GM18517 (cell line): ENCODE data around the gene CACNA1C.

Experiments used
- ATAC-seq: cut with Tn5 transposase; IDR thresholded peaks from one replicate; pipeline ENCODE4 v1.9.1; 2021; ENCODE audit warnings: mild to moderate bottlenecking, moderate library complexity; ENCODE audit not compliant: unreplicated experiment

CACNA1C gene

GRCh38 chr12:2290091-2290490 is 237.3 kb downstream of the CACNA1C start:
- ATAC-seq = no peak

- ATAC-seq = no peak
Observed at GRCh38 chr12:2290516-2291065, 237.8 kb downstream of the CACNA1C start.

- ATAC-seq = no peak
Observed at GRCh38 chr12:2291182-2291832, 238.5 kb downstream of the CACNA1C start.

DNA sequence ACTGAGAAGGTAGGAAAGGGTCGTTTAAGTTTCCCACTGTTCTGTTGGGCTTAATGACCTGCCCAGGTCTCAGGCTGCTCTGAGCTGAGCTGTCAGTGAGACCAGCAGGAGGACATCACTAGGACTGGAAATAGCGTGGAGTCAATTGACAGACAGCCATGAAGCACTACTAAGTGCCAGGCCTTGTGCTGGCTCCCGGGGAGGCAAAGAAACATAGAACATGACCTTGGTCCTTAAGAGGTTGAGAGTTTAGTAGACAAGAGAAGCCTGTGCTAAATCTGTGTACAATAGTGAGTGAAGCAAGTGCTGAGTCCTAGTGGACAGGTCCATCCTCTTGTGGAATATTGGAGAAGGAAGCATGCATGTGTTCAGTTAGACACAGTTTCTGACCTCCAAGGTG is 239.2 kb downstream of the CACNA1C start:
- no peak for ATAC-seq

DNA sequence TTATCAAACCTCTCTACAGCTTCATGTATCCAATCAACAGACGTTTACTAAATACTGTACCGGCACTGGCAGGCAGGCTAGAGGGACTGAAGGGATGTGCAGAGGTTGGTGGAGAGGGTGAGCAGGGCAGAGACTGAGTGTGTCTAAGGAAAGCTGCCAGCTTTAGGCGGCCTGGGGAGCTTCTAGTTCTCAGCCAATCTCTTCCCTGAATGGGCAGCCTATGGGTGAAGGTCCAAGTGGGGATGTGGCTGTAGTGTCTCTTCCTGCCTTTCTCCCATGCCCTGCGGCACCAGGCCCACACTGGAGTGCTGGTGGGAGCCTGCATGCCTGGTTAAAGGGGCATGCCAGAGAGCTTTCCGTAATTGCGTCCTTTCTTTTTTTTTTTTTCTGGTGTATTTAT is 239.8 kb downstream of the CACNA1C start:
- no peak for ATAC-seq

GRCh38 chr12:2294651-2295475 is 242.1 kb downstream of the CACNA1C start:
- ATAC-seq = no peak

GRCh38 chr12:2295941-2296461 is 243.2 kb downstream of the CACNA1C start:
- ATAC-seq = no peak

DNA sequence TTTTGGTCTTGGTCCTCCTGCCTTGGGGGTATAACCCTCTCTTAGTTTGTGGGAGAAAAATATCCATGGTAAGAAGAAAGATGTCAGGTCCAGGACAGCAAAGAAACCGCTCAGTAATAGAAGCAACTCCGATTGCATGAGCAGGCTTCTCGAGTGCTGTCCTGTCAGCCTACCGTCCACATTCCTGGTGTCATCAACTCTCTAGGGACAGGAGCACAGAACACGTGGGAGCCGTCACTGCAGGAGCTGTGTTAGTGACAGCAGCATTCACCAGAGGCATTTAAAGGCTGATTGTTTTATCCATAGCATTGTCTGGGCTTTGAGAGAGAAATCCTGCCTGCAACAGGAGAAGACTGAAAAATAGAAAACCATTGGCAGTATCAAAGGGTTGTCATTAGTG is 244.2 kb downstream of the CACNA1C start:
- no peak for ATAC-seq

DNA sequence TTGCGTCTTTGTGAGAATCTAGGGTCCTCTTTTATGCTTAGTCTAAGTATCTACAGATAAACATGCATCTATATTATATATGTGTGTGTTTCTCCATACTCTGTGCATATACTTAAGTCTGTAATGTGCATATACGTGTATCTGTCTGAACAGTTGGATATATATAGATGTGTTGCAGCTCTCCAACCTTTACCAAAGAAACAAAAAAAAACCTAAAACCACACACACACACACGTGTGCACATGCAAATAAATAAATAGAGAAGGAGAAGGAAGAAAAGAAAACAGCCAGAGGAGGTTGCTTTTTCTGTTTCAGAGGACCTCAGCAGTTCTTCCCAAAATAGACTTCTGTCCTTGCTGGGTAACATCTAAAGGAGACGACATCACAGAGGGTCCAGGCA is 244.9 kb downstream of the CACNA1C start:
- ATAC-seq = no peak

DNA sequence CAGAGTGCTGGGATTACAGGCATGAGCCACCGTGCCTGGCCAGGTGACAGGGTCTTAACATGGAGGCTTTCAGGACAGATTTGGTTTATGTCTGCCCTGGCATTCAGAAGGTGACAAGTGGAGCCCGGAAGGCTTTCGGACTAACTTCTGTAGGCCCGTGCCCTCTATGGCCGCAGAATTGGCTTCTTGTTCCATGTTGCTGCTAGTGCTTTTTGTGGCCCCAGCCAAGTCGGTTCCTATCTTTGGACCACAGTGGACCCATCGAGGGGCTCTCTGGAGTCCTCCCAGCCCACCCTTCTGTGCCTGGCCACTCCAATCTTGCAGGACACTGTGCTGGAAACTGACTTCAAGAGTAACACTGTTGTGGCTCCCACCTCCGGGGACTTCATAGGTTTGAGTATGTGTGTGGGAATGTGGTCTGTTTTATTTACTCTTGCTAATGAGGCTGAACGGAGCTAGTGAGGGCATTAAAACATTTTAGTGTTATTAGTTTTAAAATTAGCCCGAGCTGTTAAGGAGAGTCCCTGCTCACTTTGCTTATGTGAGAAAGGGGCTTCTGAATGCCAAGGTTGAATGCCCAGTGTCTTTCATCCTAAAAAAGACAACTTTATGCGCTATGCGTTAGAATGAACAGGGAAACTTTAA is 245.9 kb downstream of the CACNA1C start:
- ATAC-seq = no peak

- no peak for ATAC-seq
Observed at GRCh38 chr12:2299206-2299605, 246.4 kb downstream of the CACNA1C start.

DNA sequence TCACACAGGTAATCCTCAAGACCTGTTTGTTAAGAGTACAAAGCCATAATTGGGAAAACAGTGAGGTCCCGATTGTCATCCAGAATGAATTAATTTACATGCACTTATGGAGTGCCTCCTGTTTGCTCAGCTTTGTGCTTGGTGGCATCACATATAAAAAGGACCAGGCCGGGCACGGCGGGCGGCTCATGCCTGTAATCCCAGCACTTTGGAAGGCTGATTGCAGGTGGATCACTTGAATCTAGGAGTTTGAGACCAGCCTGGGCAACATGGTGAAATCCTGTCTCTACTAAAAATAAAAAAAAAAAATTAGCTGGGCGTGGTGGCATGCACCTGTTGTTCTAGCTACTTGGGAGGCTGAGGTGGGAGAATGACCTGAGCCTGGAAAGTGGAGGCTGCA is 247.4 kb downstream of the CACNA1C start:
- ATAC-seq = no peak

- no peak for ATAC-seq
Observed at GRCh38 chr12:2300886-2301285, 248.1 kb downstream of the CACNA1C start.

GRCh38 chr12:2301531-2302461 is 249.0 kb downstream of the CACNA1C start:
- no peak for ATAC-seq

- no peak for ATAC-seq
Observed at GRCh38 chr12:2302711-2303580, 250.2 kb downstream of the CACNA1C start.

DNA sequence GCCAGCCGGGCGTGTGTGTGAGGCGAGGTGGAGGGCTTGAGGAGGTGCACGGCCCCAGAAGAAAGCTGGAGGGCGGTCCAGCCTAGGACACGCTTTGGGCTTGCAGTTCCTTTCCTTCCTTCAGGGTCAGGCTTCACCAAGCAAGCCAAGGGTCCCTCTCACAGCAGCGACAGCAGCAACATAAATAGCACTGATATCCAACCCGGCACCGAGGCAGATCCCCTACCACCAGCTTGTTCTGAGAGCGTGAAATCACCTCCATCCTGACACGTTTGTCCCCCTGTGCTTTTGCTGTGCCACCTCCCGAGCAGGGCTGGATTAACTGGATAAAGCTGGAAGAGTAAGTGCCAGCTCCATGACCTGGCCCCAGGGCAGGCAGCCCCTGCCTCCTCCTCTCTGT is 251.4 kb downstream of the CACNA1C start:
- no peak for ATAC-seq

- no peak for ATAC-seq
Observed at GRCh38 chr12:2306012-2306411, 253.2 kb downstream of the CACNA1C start.

- no peak for ATAC-seq
Observed at GRCh38 chr12:2306735-2307134, 253.9 kb downstream of the CACNA1C start.

GRCh38 chr12:2307550-2307949 is 254.8 kb downstream of the CACNA1C start:
- ATAC-seq = no peak
